GM18519 (cell line): Measurements from ENCODE around the gene PRL.

Experiments used
- ATAC-seq: cut with Tn5 transposase; IDR thresholded peaks from one replicate; pipeline ENCODE4 v1.9.1; 2021; ENCODE audit warnings: mild to moderate bottlenecking, moderate library complexity; ENCODE audit not compliant: unreplicated experiment, low FRiP score

PRL gene

DNA sequence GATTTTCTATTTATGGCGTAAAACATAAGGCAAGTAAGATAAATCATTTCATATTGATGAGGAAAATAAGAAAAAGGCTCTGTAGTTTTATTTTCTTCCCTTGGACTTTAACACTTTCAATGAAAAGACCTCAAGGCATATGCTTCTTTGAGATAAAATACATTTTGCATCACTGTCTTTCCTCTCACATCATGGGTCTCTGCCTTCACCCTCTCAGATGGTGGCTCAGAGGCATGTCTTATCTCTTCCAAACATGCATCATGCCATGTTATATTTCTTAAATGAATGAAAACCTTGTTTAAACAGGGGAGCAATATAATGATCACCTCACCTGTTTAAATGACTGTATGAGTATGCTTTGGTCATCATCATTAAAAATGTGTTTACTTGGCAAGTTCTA lies 59.3 kb downstream of the PRL start:
- ATAC-seq: no peak
